Esophagus mucosa (tissue), 1 donor: ENCODE data around the gene CHRM1. TPM values are rescaled to one million over a fixed set of nuclear protein-coding genes. Genes with fewer than 3 reads are reported as not detected.
A peak's percentile ranks its signal among the peaks of the same experiment; 100 is the strongest.

Experiments used
- ATAC-seq: fragments of 200-7000 bp; cut with Tn5 transposase; one replicate; pipeline ENCODE4 v1.9.1; 2020
- total RNA-seq: library from RNA; stranded (reverse); gene quantifications from one replicate; pipeline ENCODE4 v1.2.4, GENCODE V29; 2023
- donor health status: DM: yes; HTN: yes; CAD: no.

The CHRM1 gene
- total RNA-seq, 1 donor from 2014 or later, result not detected

- no peak for ATAC-seq
Observed at GRCh38 chr11:62925745-62926679, 4.8 kb upstream of the CHRM1 start.

DNA sequence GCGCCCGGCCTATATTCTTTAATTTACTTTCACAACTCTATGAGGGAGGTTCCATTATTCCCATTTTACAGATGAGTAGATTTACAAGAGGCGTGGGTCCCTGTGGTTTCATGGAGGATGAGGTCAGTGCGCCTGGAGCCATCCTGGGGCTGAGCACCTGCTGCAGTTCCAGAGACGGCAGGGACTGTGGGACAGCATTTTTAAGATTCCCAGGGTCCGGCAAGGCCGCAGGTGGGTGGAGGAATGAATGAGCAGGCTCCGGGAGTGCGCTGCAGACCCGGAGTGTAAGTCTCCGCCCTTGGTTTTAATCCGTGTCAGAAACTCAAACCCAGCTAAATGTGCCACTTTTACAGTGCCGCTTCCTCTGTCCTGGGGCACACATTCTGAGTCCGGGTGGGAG, 4.1 kb upstream of the CHRM1 start:
- no peak for ATAC-seq

DNA sequence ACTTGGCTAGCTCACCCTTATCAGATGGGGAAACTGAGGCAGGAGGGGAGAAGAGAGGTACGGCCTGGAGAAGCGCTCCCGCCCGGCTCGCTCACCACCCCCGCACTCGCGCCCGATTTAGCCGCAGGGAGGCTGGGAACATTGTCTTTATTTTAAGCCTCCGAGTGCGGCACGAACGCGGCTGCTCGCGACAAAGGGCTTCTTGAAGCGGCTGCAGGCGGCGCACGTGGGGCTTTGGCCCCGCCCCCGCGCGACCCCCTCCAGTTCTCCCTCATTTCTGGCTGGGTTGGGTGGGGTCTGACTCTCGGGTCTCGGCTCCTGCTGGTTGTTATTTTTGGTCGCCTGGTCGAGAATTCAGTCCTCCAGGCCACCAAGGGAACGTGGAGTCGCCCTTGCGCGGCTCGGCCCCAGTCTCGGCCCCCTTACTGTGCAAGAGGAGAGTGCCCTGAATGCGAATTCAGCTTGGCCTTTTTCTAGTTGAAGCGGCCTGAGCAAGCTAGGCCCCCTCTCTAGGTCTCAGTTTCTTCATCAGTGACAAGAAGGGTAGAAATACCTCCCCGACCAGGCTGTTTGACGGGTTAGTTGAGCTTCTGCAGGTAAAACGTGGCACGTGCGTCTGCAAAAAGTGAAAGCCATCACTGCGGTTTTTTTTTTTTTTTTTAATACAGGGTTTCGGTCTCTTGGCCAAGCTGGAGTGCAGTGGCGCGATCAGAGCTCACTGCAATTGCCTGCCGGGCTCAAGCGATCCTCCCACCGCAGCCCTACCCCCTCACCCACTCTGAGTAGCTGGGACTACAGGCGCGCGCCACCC, 2.6 kb upstream of the CHRM1 start:
- no peak for ATAC-seq

- no peak for ATAC-seq
Observed at GRCh38 chr11:62922653-62923431, 1.7 kb upstream of the CHRM1 start.

- ATAC-seq, result peak; percentile 38
Observed at GRCh38 chr11:62922189-62922589, 1.0 kb upstream of the CHRM1 start.

GRCh38 chr11:62921573-62922188, 518 bp upstream of the CHRM1 start:
- no peak for ATAC-seq

- no peak for ATAC-seq
Observed at GRCh38 chr11:62919898-62920640, 1.1 kb downstream of the CHRM1 start.

GRCh38 chr11:62919476-62919875, 1.7 kb downstream of the CHRM1 start:
- ATAC-seq, result no peak

GRCh38 chr11:62918531-62918930, 2.6 kb downstream of the CHRM1 start:
- ATAC-seq, result no peak

DNA sequence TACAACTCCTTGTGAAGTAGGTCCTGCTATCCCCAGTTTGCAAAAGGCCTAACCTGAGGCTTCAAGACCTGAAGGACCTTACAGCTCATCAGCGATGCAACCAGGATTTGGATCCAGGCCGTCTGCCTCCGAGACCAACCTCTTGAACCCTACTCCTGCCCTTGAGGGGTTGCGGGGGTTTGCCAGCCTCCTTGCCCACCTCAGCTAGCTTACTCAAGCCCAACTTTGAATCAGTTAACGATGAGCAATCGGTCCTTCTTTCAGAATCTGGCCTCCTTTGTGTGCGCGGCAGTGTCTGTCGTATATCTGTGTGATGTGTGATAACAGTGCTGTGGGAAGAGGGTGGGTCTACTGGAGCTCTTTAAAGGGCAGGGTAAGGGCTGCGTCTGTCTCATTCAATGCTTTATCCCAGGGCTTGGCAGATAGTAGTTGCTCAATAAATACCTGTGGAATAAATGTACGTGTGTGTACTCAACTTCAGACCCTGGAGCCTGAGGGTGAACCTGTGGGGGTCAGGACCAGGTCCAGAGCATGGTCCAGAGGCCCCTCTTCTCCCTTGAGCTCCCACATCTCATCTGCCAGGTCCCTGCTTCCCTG, 3.2 kb downstream of the CHRM1 start:
- no peak for ATAC-seq

DNA sequence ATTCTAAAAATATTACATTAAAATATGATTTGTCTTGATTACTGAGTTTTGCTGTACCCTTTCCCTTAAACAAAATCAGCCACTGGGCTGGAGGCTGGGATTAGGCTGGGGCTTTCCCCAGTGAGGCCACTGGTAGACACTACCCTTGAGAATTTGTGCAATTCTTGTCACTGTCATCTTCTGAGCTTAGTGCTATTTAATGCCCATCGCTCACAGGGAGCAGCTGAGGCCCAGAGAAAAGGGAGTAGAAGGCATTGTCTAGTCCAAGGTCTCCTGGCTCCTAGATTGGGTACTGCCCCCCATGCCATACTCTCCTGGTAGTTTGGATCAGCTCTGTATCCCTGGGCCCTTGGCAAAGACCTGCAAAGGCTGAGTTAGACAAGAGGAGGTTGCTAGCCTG, 6.7 kb downstream of the CHRM1 start:
- ATAC-seq, result no peak

DNA sequence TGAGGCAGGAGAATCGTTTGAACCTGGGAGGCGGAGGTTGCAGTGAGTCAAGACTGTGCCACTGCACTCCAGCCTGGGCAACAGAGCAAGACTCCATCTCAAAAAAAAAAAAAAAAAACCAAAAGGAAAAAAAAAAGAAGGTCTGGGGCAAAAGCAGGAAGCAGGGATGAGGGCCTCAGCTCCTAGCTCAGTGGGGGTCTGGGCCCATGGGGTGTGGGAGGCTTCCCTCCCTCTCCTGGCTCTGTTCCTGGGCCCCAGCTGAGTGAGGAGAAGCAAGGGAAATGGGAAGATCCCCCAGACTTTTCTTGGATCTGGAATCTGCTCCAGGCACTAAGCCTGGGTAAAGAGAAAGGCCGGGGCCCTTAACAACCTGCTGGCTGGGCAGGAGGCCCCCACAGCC, 8.9 kb downstream of the CHRM1 start:
- no peak for ATAC-seq

- ATAC-seq, result no peak
Observed at GRCh38 chr11:62911137-62912130, 9.7 kb downstream of the CHRM1 start.

DNA sequence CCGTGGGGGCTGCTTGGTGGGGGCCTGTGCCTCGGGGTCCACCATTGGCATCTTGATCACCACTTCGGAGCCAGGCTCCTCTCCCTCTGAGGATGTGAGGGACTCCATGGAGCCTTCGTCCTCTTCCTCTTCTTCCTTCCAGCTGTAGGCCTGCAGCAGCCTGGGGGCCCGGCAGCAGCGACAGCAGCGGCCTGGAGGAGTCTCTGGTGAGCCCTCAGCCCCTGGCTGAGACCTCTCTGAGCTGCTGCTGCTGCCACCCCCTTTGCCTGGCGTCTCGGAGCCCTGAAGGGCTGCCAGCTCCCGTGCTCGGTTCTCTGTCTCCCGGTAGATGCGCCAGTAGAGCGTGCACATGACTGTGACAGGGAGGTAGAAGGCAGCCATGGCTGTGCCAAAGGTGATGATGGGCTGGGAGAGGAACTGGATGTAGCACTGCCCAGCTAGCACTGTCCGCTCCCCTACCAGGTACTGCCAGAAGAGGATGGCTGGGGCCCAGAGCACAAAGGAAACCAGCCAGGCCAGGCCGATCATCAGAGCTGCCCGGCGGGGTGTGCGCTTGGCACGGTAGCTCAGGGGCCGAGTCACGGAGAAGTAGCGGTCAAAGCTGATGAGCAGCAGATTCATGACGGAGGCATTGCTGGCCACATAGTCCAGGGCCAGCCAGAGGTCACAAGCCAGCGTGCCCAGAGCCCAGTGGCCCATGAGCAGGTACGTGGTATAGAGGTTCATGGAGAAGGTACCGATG, 10.9 kb downstream of the CHRM1 start:
- ATAC-seq, result no peak

DNA sequence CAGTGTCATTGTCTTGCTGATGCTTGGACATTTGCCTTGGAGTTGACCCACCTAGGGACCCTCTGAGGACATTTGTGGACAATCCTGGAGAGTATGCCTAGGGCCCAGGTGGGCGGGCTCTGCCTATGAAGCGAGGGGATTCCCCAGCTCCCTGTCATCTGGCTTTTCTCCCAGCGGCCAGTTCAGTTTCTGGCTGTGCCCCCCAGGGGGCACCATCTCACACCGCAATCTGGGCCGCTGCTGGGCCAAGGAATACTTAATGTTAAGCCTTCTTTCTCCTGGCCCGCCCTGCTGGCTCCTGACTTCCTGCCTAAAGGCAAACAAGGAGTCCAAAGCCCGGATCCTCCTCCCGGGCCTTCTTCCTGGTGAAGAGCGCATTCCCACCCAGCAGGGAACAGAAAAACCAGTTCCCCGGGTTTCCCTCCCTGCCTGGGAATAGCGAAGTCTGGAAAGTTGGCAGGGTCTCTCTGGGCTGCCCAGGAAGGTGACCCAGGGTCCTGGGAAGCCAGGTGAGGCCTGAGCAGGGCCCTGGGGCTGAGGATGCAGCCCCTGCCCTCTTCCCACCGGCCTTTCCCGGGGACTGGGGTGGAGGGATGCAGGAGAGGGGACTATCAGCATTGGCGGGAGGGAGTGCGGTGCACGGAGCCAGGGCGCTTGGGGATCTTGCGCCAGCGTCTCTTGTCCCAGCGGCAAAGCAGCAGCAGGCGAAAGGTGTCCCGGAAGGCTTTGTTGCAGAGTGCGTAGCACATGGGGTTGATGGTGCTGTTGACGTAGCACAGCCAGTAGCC, 11.9 kb downstream of the CHRM1 start:
- peak; percentile 77 for ATAC-seq

DNA sequence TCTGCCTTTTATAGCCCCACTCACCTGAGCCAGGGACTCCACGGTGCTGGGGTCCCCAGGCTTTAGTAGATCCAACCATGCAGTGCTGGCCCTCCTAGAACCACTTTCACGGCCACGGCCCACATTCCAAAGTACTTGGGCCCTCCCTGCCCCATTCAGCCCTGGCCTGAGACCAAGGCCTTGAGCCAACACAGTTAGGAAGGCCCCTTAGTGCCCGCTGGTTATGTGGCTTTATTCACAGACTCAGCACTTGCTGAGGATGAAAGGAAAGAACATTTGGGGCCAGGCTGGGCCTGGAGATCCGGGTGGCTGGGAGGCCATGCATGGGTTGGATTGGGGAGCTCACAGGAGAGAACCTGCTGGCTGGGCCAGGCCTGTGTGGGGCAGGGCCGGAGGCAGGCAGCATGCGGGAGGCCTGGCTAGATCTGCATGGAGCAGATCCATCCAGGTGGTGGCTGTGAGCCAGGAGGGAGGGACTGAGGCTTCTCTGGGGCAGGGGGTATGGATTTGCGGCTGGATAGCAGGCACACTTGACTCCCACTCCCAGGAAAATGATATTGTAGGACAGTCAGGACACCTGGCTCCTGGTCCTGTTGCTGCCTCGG, 12.6 kb downstream of the CHRM1 start:
- ATAC-seq, result peak; percentile 27

- peak; percentile 76 for ATAC-seq
Observed at GRCh38 chr11:62905927-62906531, 15.1 kb downstream of the CHRM1 start.
